Measurements from ENCODE around the gene GIMAP5.

Gene GIMAP5

DNA sequence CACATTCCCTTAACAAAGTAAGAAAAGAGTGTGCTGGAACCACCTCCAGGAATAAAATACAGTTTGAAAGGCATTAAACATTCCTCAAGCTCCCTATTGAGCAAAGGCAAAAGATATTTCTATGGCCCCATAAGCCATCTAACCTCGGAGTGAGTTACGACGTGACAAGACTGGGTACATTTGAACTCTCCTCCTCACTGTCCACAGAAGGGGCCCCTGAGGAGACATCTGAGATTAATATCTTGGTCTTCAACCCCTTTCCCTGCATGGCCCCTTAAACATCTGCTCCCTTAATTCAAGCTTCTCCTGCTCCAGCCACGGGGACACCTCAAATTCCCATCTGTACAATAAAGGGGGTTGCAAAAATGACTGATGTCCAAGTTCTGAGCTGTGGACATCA lies 20.3 kb upstream of the GIMAP5 start:
- H3K4me2 ChIP-seq (ENCODE audit: insufficient read depth, low read length): peak overlapping the region; percentile 81
- H3K27ac ChIP-seq (ENCODE audit: low read length): peak overlapping the region; percentile 85
- peaks cover 32% of the 10 kb centered on the region for H3K79me2 ChIP-seq (ENCODE audit: insufficient read depth, low read length)
- H3K4me3 ChIP-seq (ENCODE audit: low read depth in 1 of 2, low read length in 2 of 2): peak overlapping the region; percentile 45 to 78
- peaks cover 30% of the 10 kb centered on the region for H3K36me3 ChIP-seq (ENCODE audit: insufficient read depth, low read length)
- no peaks in the 10 kb centered on the region for H3K27me3 ChIP-seq (ENCODE audit: insufficient read depth, low read length, poor library complexity)
- no peaks in the 10 kb centered on the region for H4K20me1 ChIP-seq (ENCODE audit: insufficient read depth, low read length)
- no peak for TF ChIP-seq EZH2 (IDR thresholded peaks at IDR 0.05; ENCODE audit: borderline replicate concordance, low read depth, low read length, severe bottlenecking)
- TF ChIP-seq, protein P1, sequence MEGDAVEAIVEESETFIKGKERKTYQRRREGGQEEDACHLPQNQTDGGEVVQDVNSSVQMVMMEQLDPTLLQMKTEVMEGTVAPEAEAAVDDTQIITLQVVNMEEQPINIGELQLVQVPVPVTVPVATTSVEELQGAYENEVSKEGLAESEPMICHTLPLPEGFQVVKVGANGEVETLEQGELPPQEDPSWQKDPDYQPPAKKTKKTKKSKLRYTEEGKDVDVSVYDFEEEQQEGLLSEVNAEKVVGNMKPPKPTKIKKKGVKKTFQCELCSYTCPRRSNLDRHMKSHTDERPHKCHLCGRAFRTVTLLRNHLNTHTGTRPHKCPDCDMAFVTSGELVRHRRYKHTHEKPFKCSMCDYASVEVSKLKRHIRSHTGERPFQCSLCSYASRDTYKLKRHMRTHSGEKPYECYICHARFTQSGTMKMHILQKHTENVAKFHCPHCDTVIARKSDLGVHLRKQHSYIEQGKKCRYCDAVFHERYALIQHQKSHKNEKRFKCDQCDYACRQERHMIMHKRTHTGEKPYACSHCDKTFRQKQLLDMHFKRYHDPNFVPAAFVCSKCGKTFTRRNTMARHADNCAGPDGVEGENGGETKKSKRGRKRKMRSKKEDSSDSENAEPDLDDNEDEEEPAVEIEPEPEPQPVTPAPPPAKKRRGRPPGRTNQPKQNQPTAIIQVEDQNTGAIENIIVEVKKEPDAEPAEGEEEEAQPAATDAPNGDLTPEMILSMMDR (IDR thresholded peaks at IDR 0.05; ENCODE audit: borderline replicate concordance, extremely low read depth, low read length, poor library complexity, severe bottlenecking): no peak
- peak overlapping the region; percentile 67 for H3K9ac ChIP-seq (ENCODE audit: low read depth, low read length)
- DNase-seq (no peak), ATAC-seq (ENCODE audit: insufficient read depth, low read depth) (peak; percentile 27; the same call in 1 of the 3 replicates)
- H3K4me1 ChIP-seq (ENCODE audit: insufficient read depth, low read length): peaks cover 56% of the 10 kb centered on the region
- H2AFZ ChIP-seq (ENCODE audit: low read depth, low read length): peak overlapping the region; percentile 68
- H3K9me3 ChIP-seq (ENCODE audit: insufficient read depth, low read length, severe bottlenecking): peaks cover 3% of the 10 kb centered on the region

DNA sequence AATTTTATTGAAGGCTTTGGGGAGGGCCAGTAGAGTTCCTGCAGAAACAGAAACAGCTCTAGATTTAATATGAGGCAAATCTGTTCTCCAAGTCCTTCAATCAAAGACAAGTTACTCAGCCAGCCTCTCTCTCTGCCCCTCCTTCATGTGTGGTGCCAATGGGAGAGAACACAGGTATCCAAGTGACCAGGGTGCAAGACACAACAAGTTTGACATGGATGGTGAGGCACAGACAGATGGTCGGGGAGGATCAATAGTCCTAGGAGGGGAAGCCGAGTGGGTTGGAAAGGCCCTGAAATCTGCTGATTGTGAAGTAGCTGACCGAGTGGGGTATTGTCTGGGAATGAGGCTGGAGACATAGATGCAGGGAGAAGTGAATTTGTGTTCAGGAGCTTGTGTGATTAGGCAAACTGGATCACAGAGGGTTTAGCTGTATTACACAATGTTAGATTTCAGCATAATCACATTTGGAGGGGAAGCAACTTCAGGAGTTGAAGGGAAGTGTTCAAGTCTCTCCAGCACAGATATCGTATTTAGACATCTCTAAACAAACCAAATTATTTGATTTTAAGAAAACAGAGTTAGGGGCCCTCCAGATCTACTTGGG lies 19.3 kb upstream of the GIMAP5 start:
- Histone ChIP-seq H3K27ac (ENCODE audit: low read length) (peak overlapping the region; percentile 58), H3K79me2 (ENCODE audit: insufficient read depth, low read length) (peaks cover 32% of the 10 kb centered on the region), H3K4me1 (ENCODE audit: insufficient read depth, low read length) (peaks cover 62% of the 10 kb centered on the region), H3K9ac (ENCODE audit: low read depth, low read length) (peak overlapping the region; percentile 67; the same call in 1 of the 2 replicates), H3K4me3 (ENCODE audit: low read depth in 1 of 2, low read length in 2 of 2) (peak overlapping the region in 1 of 2 experiments; percentile 78; a peak in 2 of 4 replicates), H3K4me2 (ENCODE audit: insufficient read depth, low read length) (peak overlapping the region; percentile 81), H2AFZ (ENCODE audit: low read depth, low read length) (no peak overlapping the region), H3K36me3 (ENCODE audit: insufficient read depth, low read length) (peaks cover 39% of the 10 kb centered on the region), H3K27me3 (ENCODE audit: insufficient read depth, low read length, poor library complexity) (no peaks in the 10 kb centered on the region), H3K9me3 (ENCODE audit: insufficient read depth, low read length, severe bottlenecking) (peaks cover 2% of the 10 kb centered on the region), H4K20me1 (ENCODE audit: insufficient read depth, low read length) (no peaks in the 10 kb centered on the region)
- DNase-seq (no peak), ATAC-seq (ENCODE audit: insufficient read depth, low read depth) (no peak)
- TF ChIP-seq, protein P1 (IDR thresholded peaks at IDR 0.05; ENCODE audit: borderline replicate concordance, extremely low read depth, low read length, poor library complexity, severe bottlenecking): no peak
- TF ChIP-seq EZH2 (IDR thresholded peaks at IDR 0.05; ENCODE audit: borderline replicate concordance, low read depth, low read length, severe bottlenecking): no peak

DNA sequence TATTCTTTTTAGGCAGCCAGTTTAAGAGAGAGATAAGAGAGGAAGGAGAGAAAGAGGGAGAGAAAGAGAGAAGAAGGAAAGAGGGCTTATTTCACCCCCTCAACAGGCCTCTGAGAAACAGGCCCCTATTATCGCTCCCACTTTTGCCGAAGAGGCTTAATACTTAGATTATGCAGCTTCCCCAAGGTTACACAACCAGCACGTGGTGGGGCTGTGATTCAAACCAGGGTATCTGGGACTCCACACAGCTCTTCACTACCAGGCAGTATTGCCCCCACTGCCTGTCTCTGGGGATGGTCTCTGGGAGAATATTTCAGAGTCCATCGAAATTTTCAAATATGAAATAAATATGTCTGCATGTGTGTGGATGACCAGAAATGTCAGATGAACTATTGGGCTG lies 17.8 kb upstream of the GIMAP5 start:
- no peak overlapping the region for H3K4me3 ChIP-seq (ENCODE audit: low read depth in 1 of 2, low read length in 2 of 2)
- no peak overlapping the region for H2AFZ ChIP-seq (ENCODE audit: low read depth, low read length)
- no peaks in the 10 kb centered on the region for H4K20me1 ChIP-seq (ENCODE audit: insufficient read depth, low read length)
- H3K9me3 ChIP-seq (ENCODE audit: insufficient read depth, low read length, severe bottlenecking): no peaks in the 10 kb centered on the region
- 0 out of 2 replicates have a peak overlapping the region, but pooled peaks have one; percentile 81 for H3K4me2 ChIP-seq (ENCODE audit: insufficient read depth, low read length)
- ATAC-seq (ENCODE audit: insufficient read depth, low read depth) (no peak), DNase-seq (no peak)
- peaks cover 62% of the 10 kb centered on the region for H3K4me1 ChIP-seq (ENCODE audit: insufficient read depth, low read length)
- peaks cover 39% of the 10 kb centered on the region for H3K36me3 ChIP-seq (ENCODE audit: insufficient read depth, low read length)
- peak overlapping the region; percentile 41; the same call in 1 of the 2 replicates for H3K27ac ChIP-seq (ENCODE audit: low read length)
- no peak overlapping the region for H3K9ac ChIP-seq (ENCODE audit: low read depth, low read length)
- H3K79me2 ChIP-seq (ENCODE audit: insufficient read depth, low read length): peaks cover 32% of the 10 kb centered on the region
- no peaks in the 10 kb centered on the region for H3K27me3 ChIP-seq (ENCODE audit: insufficient read depth, low read length, poor library complexity)
- TF ChIP-seq EZH2 (IDR thresholded peaks at IDR 0.05; ENCODE audit: borderline replicate concordance, low read depth, low read length, severe bottlenecking): no peak
- TF ChIP-seq, protein P1 (IDR thresholded peaks at IDR 0.05; ENCODE audit: borderline replicate concordance, extremely low read depth, low read length, poor library complexity, severe bottlenecking): no peak

Data from DND-41 (cell line).